ENCODE measurements around the gene TTLL12.

Gene TTLL12

GRCh38 chr22:43228863-43229262 is 41.9 kb upstream of the TTLL12 start:
- no peak for FAIRE-seq
- no peak for DNase-seq (ENCODE audit: insufficient read length, low spot score)
- TF ChIP-seq POLR2AphosphoS5 (IDR thresholded peaks at IDR 0.05; ENCODE audit: low read depth, low read length), result no peak
- TF ChIP-seq POU2F2 (IDR thresholded peaks at IDR 0.05; ENCODE audit: low read depth, low read length), result no peak
- TF ChIP-seq POLR2A (IDR thresholded peaks at IDR 0.05; ENCODE audit: low read depth, low read length), result no peak
- TF ChIP-seq TAF1 (IDR thresholded peaks at IDR 0.05; ENCODE audit: low read depth, low read length), result no peak
- TF ChIP-seq PAX5 (IDR thresholded peaks at IDR 0.05; ENCODE audit: insufficient read depth, low read length, severe bottlenecking), result no peak
- no peak for TF ChIP-seq SPI1 (IDR thresholded peaks at IDR 0.05; ENCODE audit: low read depth, low read length)

DNA sequence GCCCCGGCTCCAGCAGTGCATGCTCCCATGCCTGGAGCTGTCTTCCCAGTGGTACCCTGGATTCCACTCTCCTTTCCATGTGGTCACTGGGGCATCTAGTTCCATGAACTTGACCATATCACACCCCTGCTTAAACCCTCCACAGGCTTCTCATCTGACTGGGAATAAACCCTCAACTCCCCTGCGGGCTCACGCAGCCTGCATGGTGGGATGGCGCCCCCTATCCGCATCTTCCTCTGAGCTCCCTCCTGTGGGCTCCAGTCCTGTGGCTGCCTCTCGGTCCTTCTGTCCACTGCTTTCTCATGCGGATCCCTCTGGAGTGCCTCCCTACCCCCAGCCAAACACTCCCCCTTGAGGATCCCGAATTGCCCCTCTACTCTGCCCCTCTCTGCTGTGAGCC is 41.4 kb upstream of the TTLL12 start:
- FAIRE-seq, result no peak
- DNase-seq (ENCODE audit: insufficient read length, low spot score), result no peak
- TF ChIP-seq SPI1 (IDR thresholded peaks at IDR 0.05; ENCODE audit: low read depth, low read length) (no peak), POLR2AphosphoS5 (IDR thresholded peaks at IDR 0.05; ENCODE audit: low read depth, low read length) (no peak), TAF1 (IDR thresholded peaks at IDR 0.05; ENCODE audit: low read depth, low read length) (no peak), PAX5 (IDR thresholded peaks at IDR 0.05; ENCODE audit: insufficient read depth, low read length, severe bottlenecking) (no peak), POLR2A (IDR thresholded peaks at IDR 0.05; ENCODE audit: low read depth, low read length) (no peak), POU2F2 (IDR thresholded peaks at IDR 0.05; ENCODE audit: low read depth, low read length) (no peak)

GRCh38 chr22:43227239-43227630 is 40.3 kb upstream of the TTLL12 start:
- no peak for DNase-seq (ENCODE audit: insufficient read length, low spot score)
- FAIRE-seq, result no peak
- TF ChIP-seq TAF1 (IDR thresholded peaks at IDR 0.05; ENCODE audit: low read depth, low read length) (no peak), POU2F2 (IDR thresholded peaks at IDR 0.05; ENCODE audit: low read depth, low read length) (no peak), POLR2AphosphoS5 (IDR thresholded peaks at IDR 0.05; ENCODE audit: low read depth, low read length) (no peak), PAX5 (IDR thresholded peaks at IDR 0.05; ENCODE audit: insufficient read depth, low read length, severe bottlenecking) (no peak), POLR2A (IDR thresholded peaks at IDR 0.05; ENCODE audit: low read depth, low read length) (no peak)

- DNase-seq (ENCODE audit: insufficient read length, low spot score), result no peak
- FAIRE-seq, result no peak
- TF ChIP-seq POU2F2 (IDR thresholded peaks at IDR 0.05; ENCODE audit: low read depth, low read length), result no peak
- no peak for TF ChIP-seq TAF1 (IDR thresholded peaks at IDR 0.05; ENCODE audit: low read depth, low read length)
- TF ChIP-seq POLR2AphosphoS5 (IDR thresholded peaks at IDR 0.05; ENCODE audit: low read depth, low read length), result no peak
- TF ChIP-seq SPI1 (IDR thresholded peaks at IDR 0.05; ENCODE audit: low read depth, low read length), result no peak
- no peak for TF ChIP-seq PAX5 (IDR thresholded peaks at IDR 0.05; ENCODE audit: insufficient read depth, low read length, severe bottlenecking)
- TF ChIP-seq POLR2A (IDR thresholded peaks at IDR 0.05; ENCODE audit: low read depth, low read length), result no peak
These were observed 39.7 kb upstream of the TTLL12 start for GRCh38 chr22:43226377-43227238.

- FAIRE-seq, result no peak
- TF ChIP-seq POU2F2 (IDR thresholded peaks at IDR 0.05; ENCODE audit: low read depth, low read length) (no peak), SPI1 (IDR thresholded peaks at IDR 0.05; ENCODE audit: low read depth, low read length) (no peak), POLR2AphosphoS5 (IDR thresholded peaks at IDR 0.05; ENCODE audit: low read depth, low read length) (no peak), POLR2A (IDR thresholded peaks at IDR 0.05; ENCODE audit: low read depth, low read length) (no peak), PAX5 (IDR thresholded peaks at IDR 0.05; ENCODE audit: insufficient read depth, low read length, severe bottlenecking) (no peak), TAF1 (IDR thresholded peaks at IDR 0.05; ENCODE audit: low read depth, low read length) (no peak)
- DNase-seq (ENCODE audit: insufficient read length, low spot score), result no peak
These were observed 38.7 kb upstream of the TTLL12 start for GRCh38 chr22:43225609-43226008.

- DNase-seq (ENCODE audit: insufficient read length, low spot score), result no peak
- TF ChIP-seq SPI1 (IDR thresholded peaks at IDR 0.05; ENCODE audit: low read depth, low read length), result no peak
- no peak for TF ChIP-seq PAX5 (IDR thresholded peaks at IDR 0.05; ENCODE audit: insufficient read depth, low read length, severe bottlenecking)
- no peak for TF ChIP-seq POLR2AphosphoS5 (IDR thresholded peaks at IDR 0.05; ENCODE audit: low read depth, low read length)
- no peak for TF ChIP-seq POLR2A (IDR thresholded peaks at IDR 0.05; ENCODE audit: low read depth, low read length)
- no peak for TF ChIP-seq TAF1 (IDR thresholded peaks at IDR 0.05; ENCODE audit: low read depth, low read length)
These were observed 36.1 kb upstream of the TTLL12 start for GRCh38 chr22:43222987-43223386.

GRCh38 chr22:43222262-43222661 is 35.3 kb upstream of the TTLL12 start:
- no peak for FAIRE-seq
- TF ChIP-seq PAX5 (IDR thresholded peaks at IDR 0.05; ENCODE audit: insufficient read depth, low read length, severe bottlenecking), result no peak
- no peak for TF ChIP-seq POLR2AphosphoS5 (IDR thresholded peaks at IDR 0.05; ENCODE audit: low read depth, low read length)
- no peak for TF ChIP-seq TAF1 (IDR thresholded peaks at IDR 0.05; ENCODE audit: low read depth, low read length)
- no peak for TF ChIP-seq POU2F2 (IDR thresholded peaks at IDR 0.05; ENCODE audit: low read depth, low read length)
- TF ChIP-seq POLR2A (IDR thresholded peaks at IDR 0.05; ENCODE audit: low read depth, low read length), result no peak
- TF ChIP-seq SPI1 (IDR thresholded peaks at IDR 0.05; ENCODE audit: low read depth, low read length), result no peak

More at GRCh38 chr22:43222987-43223386, 36.1 kb upstream of the TTLL12 start:
- no peak for FAIRE-seq

DNA sequence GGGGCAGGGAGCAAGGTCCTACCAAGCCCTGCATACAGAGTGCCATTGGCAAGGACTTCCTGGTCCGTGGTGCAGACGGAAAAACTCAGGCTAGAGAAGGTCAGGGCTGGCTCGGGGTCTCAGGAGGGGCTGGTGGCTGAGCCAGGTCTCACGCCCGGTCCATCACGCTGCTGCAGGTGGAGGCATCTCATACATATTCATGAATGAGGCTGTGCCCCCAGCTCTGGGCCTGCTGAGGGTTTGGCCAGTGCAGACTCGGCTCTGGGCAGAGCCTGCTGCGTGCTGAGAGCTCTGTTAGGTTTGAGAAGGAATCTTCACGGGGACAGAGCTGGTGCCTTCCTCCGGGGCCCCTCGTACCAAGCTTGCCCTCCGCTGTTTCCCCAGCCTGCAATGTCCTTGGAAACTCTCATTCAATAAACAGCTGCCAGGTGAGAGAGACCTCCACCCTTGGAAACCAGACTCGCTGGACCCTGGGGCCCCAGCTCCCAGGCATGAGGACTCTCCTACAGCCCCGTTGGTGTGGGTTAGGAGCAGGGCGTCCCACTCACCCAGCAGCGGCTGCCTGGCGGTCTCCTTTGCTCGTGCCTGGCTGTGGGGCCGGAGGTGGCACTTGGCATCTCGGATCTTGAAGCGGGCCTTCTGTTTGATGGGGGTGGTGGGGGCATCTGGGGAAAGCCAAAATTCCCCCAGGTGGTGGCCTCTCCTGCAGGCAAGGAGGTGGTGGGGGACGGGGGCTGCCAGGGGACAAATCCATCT is 33.9 kb upstream of the TTLL12 start:
- no peak for TF ChIP-seq SPI1 (IDR thresholded peaks at IDR 0.05; ENCODE audit: low read depth, low read length)
- TF ChIP-seq TAF1 (IDR thresholded peaks at IDR 0.05; ENCODE audit: low read depth, low read length), result no peak
- no peak for TF ChIP-seq POLR2AphosphoS5 (IDR thresholded peaks at IDR 0.05; ENCODE audit: low read depth, low read length)
- TF ChIP-seq POU2F2 (IDR thresholded peaks at IDR 0.05; ENCODE audit: low read depth, low read length), result no peak
- no peak for TF ChIP-seq PAX5 (IDR thresholded peaks at IDR 0.05; ENCODE audit: insufficient read depth, low read length, severe bottlenecking)
- no peak for TF ChIP-seq POLR2A (IDR thresholded peaks at IDR 0.05; ENCODE audit: low read depth, low read length)
- FAIRE-seq, result no peak

More at GRCh38 chr22:43222262-43222661, 35.3 kb upstream of the TTLL12 start:
- no peak for DNase-seq (ENCODE audit: insufficient read length, low spot score)

DNA sequence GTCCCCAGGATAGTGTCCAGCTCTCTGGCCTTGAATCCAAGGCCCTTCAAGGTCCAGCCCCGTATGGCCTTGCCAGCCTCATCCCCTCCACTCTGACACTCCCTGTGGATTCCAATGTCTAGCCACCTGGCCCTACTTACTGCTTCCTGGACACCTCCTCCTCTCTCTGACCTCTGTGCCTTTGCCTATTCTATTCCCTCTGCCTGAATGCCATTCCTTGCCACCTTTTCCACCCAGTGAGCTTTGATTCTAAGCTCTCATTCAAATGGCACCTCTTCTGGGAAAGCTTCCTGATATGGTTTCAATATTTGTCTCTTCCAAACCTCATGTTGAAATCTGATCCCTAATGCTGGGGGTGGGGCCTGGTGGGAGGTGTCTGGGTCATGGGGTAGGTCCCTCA is 31.9 kb upstream of the TTLL12 start:
- TF ChIP-seq SPI1 (IDR thresholded peaks at IDR 0.05; ENCODE audit: low read depth, low read length), result no peak
- TF ChIP-seq POLR2AphosphoS5 (IDR thresholded peaks at IDR 0.05; ENCODE audit: low read depth, low read length), result no peak
- no peak for TF ChIP-seq POLR2A (IDR thresholded peaks at IDR 0.05; ENCODE audit: low read depth, low read length)
- TF ChIP-seq POU2F2 (IDR thresholded peaks at IDR 0.05; ENCODE audit: low read depth, low read length), result no peak
- TF ChIP-seq PAX5 (IDR thresholded peaks at IDR 0.05; ENCODE audit: insufficient read depth, low read length, severe bottlenecking), result no peak
- no peak for TF ChIP-seq TAF1 (IDR thresholded peaks at IDR 0.05; ENCODE audit: low read depth, low read length)
- DNase-seq (ENCODE audit: insufficient read length, low spot score) (no peak), FAIRE-seq (no peak)

More for the DNA sequence above, 33.9 kb upstream of the TTLL12 start:
- DNase-seq (ENCODE audit: insufficient read length, low spot score), result no peak

Data from GM12891 (cell line).